OCI-M1 (cell line): ENCODE measurements around the gene PRPF6.
A peak's percentile ranks its signal among the peaks of the same experiment; 100 is the strongest.

Source experiments
- DNase-seq: peaks from one replicate; lab custom pipeline; 2025; lab: John Stamatoyannopoulos, UW

The PRPF6 gene

GRCh38 chr20:63980806-63981728 is at the start of gene PRPF6:
TSS of gene PRPF6 (plus strand) at chr20:63981132. CDS start at chr20:63981246, 114 bp downstream.
- DNase-seq: peak; percentile 98

- no peak for DNase-seq
Measured at GRCh38 chr20:63931735-63932134, 49.2 kb upstream of the PRPF6 start.

GRCh38 chr20:63932606-63933160 is 48.2 kb upstream of the PRPF6 start:
- no peak for DNase-seq

GRCh38 chr20:63933646-63934045 is 47.3 kb upstream of the PRPF6 start:
- DNase-seq: no peak

GRCh38 chr20:63934271-63935068 is 46.5 kb upstream of the PRPF6 start:
- DNase-seq: no peak

- DNase-seq: no peak
Measured at GRCh38 chr20:63935447-63935846, 45.5 kb upstream of the PRPF6 start.

GRCh38 chr20:63937596-63937995 is 43.3 kb upstream of the PRPF6 start:
- DNase-seq: no peak

- no peak for DNase-seq
Measured at GRCh38 chr20:63939061-63939935, 41.6 kb upstream of the PRPF6 start.

GRCh38 chr20:63940071-63940471 is 40.9 kb upstream of the PRPF6 start:
- no peak for DNase-seq

GRCh38 chr20:63940472-63941266 is 40.3 kb upstream of the PRPF6 start:
- no peak for DNase-seq

GRCh38 chr20:63941282-63942081 is 39.5 kb upstream of the PRPF6 start:
- DNase-seq: peak; percentile 14

- DNase-seq: peak; percentile 50
Measured at GRCh38 chr20:63942250-63942951, 38.5 kb upstream of the PRPF6 start.

- no peak for DNase-seq
Measured at GRCh38 chr20:63942969-63943807, 37.7 kb upstream of the PRPF6 start.

GRCh38 chr20:63943808-63944077 is 37.2 kb upstream of the PRPF6 start:
- no peak for DNase-seq

- no peak for DNase-seq
Measured at GRCh38 chr20:63944078-63944941, 36.6 kb upstream of the PRPF6 start.

- no peak for DNase-seq
Measured at GRCh38 chr20:63945031-63945658, 35.8 kb upstream of the PRPF6 start.
